SK-N-SH (cell line): Measurements from ENCODE around the gene PCBP3.
"Not testable (repeated sequence)": the region's sequence is repeated elsewhere in the genome, so short reads cannot be mapped to it uniquely, and the experiment has no call there.

Source experiments
- CTCF ChIP-seq: fragments of 200-600 bp; sonication (generic); IDR thresholded peaks from 2 replicates; pipeline ENCODE4 v1.6.1; 2017; ENCODE audit warnings: antibody characterized with exemption, mild to moderate bottlenecking, moderate library complexity
- GATA2 ChIP-seq: sonication (generic); formaldehyde crosslinking; IDR thresholded peaks from 2 replicates; pipeline ENCODE4 v1.5.0; 2020; ENCODE audit warnings: mild to moderate bottlenecking, missing genetic modification reagents
- JUND ChIP-seq: IDR thresholded peaks from 2 replicates; pipeline ENCODE4 v1.4.0; 2012
- MAX ChIP-seq: IDR thresholded peaks from 2 replicates; pipeline ENCODE4 v1.4.0; 2012; ENCODE audit warnings: low read depth
- MXI1 ChIP-seq: IDR thresholded peaks from 2 replicates; pipeline ENCODE4 v1.6.1; 2012; ENCODE audit warnings: mild to moderate bottlenecking, low read depth, low read length, improper control_type of control experiment
- NFIC ChIP-seq: IDR thresholded peaks from 2 replicates; pipeline ENCODE4 v1.4.0; 2012; ENCODE audit warnings: borderline replicate concordance
- POLR2AphosphoS5 ChIP-seq: IDR thresholded peaks from 2 replicates; pipeline ENCODE4 v1.6.1; 2012; ENCODE audit warnings: low read depth, low read length
- RAD21 ChIP-seq: IDR thresholded peaks from 2 replicates; pipeline ENCODE4 v1.6.1; 2012; ENCODE audit warnings: mild to moderate bottlenecking, low read length
- RCOR1 ChIP-seq: fragments of 150-350 bp; IDR thresholded peaks from 2 replicates; pipeline ENCODE4 v1.6.1; 2017; ENCODE audit warnings: antibody characterized with exemption, low read length
- SIN3A ChIP-seq: IDR thresholded peaks from 2 replicates; pipeline ENCODE4 v1.6.1; 2012; ENCODE audit warnings: low read depth, mild to moderate bottlenecking, low read length, moderate library complexity, borderline replicate concordance
- SMC3 ChIP-seq: IDR thresholded peaks from 2 replicates; pipeline ENCODE4 v1.6.1; 2012; ENCODE audit warnings: low read depth, low read length, improper control_type of control experiment
- TAF1 ChIP-seq: IDR thresholded peaks from 2 replicates; pipeline ENCODE4 v1.6.1; 2012; ENCODE audit warnings: low read depth, mild to moderate bottlenecking, low read length, moderate library complexity, borderline replicate concordance
- ZBTB33 ChIP-seq: IDR thresholded peaks from 2 replicates; pipeline ENCODE4 v1.4.0; 2012; ENCODE audit warnings: low read depth, borderline replicate concordance

GRCh38 chr21:45815781-45816180 lies 172.3 kb downstream of the PCBP3 start:
- TF ChIP-seq MAX, NFIC, GATA2, SIN3A, RAD21, CTCF, POLR2AphosphoS5, JUND, RCOR1, ZBTB33, TAF1, MXI1, SMC3: not testable (repeated sequence)
